ENCODE measurements around the gene KCND3. TPM values are rescaled to one million over a fixed set of nuclear protein-coding genes. Genes with fewer than 3 reads are reported as not detected.

The KCND3 gene
- total RNA-seq, 4 donors from 2014 or later = 2.4 to 6.0 (median 3.9) TPM

- 40 to 43% methylated on average over 1 of the region's 1 CpG for WGBS, 2 donors
- intact Hi-C loops (cut with DNase I) = no loop called here
- H3K36me3 ChIP-seq = no peaks in the 10 kb centered on the region
- no peak overlapping the region for H3K4me3 ChIP-seq
- H3K27ac ChIP-seq = no peak overlapping the region
- TF ChIP-seq CTCF (IDR thresholded peaks at IDR 0.05) (no peak), POLR2A (IDR thresholded peaks at IDR 0.05) (no peak)
- H3K27me3 ChIP-seq = no peaks in the 10 kb centered on the region
- DNase-seq = no peak
- H3K4me1 ChIP-seq = peaks cover 0 to 6% (median 0%) of the 10 kb centered on the region in 3 donors
- no peaks in the 10 kb centered on the region for H3K9me3 ChIP-seq
Measured at GRCh38 chr1:111971396-111971795, 18.1 kb downstream of the KCND3 start.

- no peak for DNase-seq
- Histone ChIP-seq H3K9me3 (no peaks in the 10 kb centered on the region), H3K4me1 (peaks cover 0 to 14% (median 0%) of the 10 kb centered on the region in 3 donors), H3K36me3 (no peaks in the 10 kb centered on the region), H3K27me3 (no peaks in the 10 kb centered on the region), H3K4me3 (no peak overlapping the region), H3K27ac (peak overlapping the region in 1 of 4 donors; percentile 21)
- intact Hi-C loops (cut with DNase I) = loop anchor here (10.0 kb wide), 1 partner anchor 174 kb away; no protein-coding TSS in a partner anchor
- TF ChIP-seq POLR2A (IDR thresholded peaks at IDR 0.05) (no peak), CTCF (IDR thresholded peaks at IDR 0.05) (no peak)
- 61 to 80% methylated on average over 2 to 4 of the region's 4 CpGs for WGBS, 2 donors
Measured at GRCh38 chr1:111968511-111968910, 21.0 kb downstream of the KCND3 start.

- H3K36me3 ChIP-seq = no peaks in the 10 kb centered on the region
- TF ChIP-seq POLR2A (IDR thresholded peaks at IDR 0.05) = no peak
- TF ChIP-seq CTCF (IDR thresholded peaks at IDR 0.05) = no peak
- 37 to 61% methylated on average over 2 to 3 of the region's 3 CpGs for WGBS, 2 donors
- H3K27me3 ChIP-seq = no peaks in the 10 kb centered on the region
- H3K27ac ChIP-seq = peak overlapping the region in 1 of 4 donors; percentile 21
- DNase-seq = no peak
- no peak overlapping the region for H3K4me3 ChIP-seq
- peaks cover 0 to 14% (median 0%) of the 10 kb centered on the region in 3 donors for H3K4me1 ChIP-seq
- H3K9me3 ChIP-seq = no peaks in the 10 kb centered on the region
- intact Hi-C loops (cut with DNase I) = loop anchor here (10.0 kb wide), 1 partner anchor 173 kb away; no protein-coding TSS in a partner anchor
Measured at GRCh38 chr1:111967886-111968285, 21.6 kb downstream of the KCND3 start.

GRCh38 chr1:111967067-111967690 is 22.3 kb downstream of the KCND3 start:
- Histone ChIP-seq H3K4me3 (no peak overlapping the region), H3K9me3 (no peaks in the 10 kb centered on the region), H3K27ac (no peak overlapping the region), H3K4me1 (peaks cover 0 to 14% (median 0%) of the 10 kb centered on the region in 3 donors), H3K27me3 (no peaks in the 10 kb centered on the region), H3K36me3 (no peaks in the 10 kb centered on the region)
- no peak for DNase-seq
- intact Hi-C loops (cut with DNase I) = loop anchor here (10.0 kb wide), 1 partner anchor 172 kb away; no protein-coding TSS in a partner anchor
- no peak for TF ChIP-seq POLR2A (IDR thresholded peaks at IDR 0.05)
- TF ChIP-seq CTCF (IDR thresholded peaks at IDR 0.05) = no peak
- 72 to 75% methylated on average over 8 to 13 of the region's 13 CpGs for WGBS, 2 donors

GRCh38 chr1:111965781-111966443 is 23.6 kb downstream of the KCND3 start:
- Histone ChIP-seq H3K27me3 (peaks cover 0 to 3% (median 0%) of the 10 kb centered on the region in 4 donors), H3K36me3 (no peaks in the 10 kb centered on the region), H3K9me3 (no peaks in the 10 kb centered on the region), H3K4me3 (no peak overlapping the region), H3K27ac (no peak overlapping the region), H3K4me1 (peaks cover 0 to 14% (median 0%) of the 10 kb centered on the region in 3 donors)
- intact Hi-C loops (cut with DNase I) = loop anchor here (10.0 kb wide), 1 partner anchor 171 kb away; no protein-coding TSS in a partner anchor
- no peak for TF ChIP-seq POLR2A (IDR thresholded peaks at IDR 0.05)
- TF ChIP-seq CTCF (IDR thresholded peaks at IDR 0.05) = no peak
- 65 to 69% methylated on average over 3 to 5 of the region's 5 CpGs for WGBS, 2 donors
- no peak for DNase-seq
